Measurements from ENCODE around the gene NR6A1.

GRCh38 chr9:124532897-124533296 lies 238.2 kb downstream of the NR6A1 start:
- TF ChIP-seq CTCF (IDR thresholded peaks at IDR 0.05) (no peak), POLR2A (IDR thresholded peaks at IDR 0.05) (no peak)
